ENCODE data around the gene SLC23A1. TPM values are rescaled to one million over a fixed set of nuclear protein-coding genes. Genes with fewer than 3 reads are reported as not detected.

Gene SLC23A1
- total RNA-seq, 1 donor from 2014 or later: not detected

DNA sequence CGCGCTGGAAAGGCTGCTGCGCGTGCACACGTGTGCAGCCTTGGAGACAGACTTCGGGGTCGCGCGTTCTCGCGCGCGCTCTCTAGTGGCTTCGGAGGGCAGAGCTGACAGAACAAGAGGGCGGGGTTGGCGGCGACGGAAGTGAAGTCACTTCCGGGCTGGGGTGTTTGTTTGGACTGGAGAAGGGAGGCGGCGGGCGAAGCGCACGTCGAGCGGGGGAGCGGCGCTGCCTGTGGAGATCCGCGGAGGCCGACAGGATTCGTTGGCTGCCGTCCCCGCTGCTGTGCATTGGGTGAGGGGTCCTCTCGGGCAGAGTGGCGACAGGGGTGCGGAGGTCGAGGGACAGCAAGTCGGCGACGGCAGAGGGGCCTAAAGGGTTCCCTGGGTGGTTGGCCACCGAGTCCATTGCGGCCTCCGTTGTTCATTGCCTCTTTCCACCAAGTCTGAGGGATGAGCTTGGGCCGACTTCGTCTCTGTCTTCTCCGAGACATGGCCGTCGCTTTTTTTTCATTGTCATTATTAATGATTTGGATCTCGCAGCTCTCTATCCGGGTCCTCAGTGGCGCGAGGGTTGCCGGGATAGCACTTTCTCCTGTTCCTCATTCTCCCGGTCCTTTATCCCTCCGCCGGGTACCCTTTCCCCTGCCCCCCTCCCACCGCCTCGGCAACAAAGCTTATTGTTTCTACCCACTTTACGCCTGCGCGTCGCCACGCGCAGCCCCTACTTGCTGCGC is 41.2 kb downstream of the SLC23A1 start, which contains the start of gene PAIP2:
PAIP2 (plus strand) TSS at position 166 of the 734 bp plus-strand sequence. CDS start 21,931 bp downstream, outside the sequence.
- FAIRE-seq (no peak), DNase-seq (ENCODE audit: low read depth) (peak; percentile 93)
- TF ChIP-seq, protein P1, sequence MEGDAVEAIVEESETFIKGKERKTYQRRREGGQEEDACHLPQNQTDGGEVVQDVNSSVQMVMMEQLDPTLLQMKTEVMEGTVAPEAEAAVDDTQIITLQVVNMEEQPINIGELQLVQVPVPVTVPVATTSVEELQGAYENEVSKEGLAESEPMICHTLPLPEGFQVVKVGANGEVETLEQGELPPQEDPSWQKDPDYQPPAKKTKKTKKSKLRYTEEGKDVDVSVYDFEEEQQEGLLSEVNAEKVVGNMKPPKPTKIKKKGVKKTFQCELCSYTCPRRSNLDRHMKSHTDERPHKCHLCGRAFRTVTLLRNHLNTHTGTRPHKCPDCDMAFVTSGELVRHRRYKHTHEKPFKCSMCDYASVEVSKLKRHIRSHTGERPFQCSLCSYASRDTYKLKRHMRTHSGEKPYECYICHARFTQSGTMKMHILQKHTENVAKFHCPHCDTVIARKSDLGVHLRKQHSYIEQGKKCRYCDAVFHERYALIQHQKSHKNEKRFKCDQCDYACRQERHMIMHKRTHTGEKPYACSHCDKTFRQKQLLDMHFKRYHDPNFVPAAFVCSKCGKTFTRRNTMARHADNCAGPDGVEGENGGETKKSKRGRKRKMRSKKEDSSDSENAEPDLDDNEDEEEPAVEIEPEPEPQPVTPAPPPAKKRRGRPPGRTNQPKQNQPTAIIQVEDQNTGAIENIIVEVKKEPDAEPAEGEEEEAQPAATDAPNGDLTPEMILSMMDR (IDR thresholded peaks at IDR 0.05; ENCODE audit: insufficient read depth, low read depth, low read length): peak; percentile 52
- no peak for TF ChIP-seq EZH2 (IDR thresholded peaks at IDR 0.05; ENCODE audit: insufficient read depth, low read length)

GRCh38 chr5:139341187-139341688 is 41.9 kb downstream of the SLC23A1 start:
- no peaks in the 10 kb centered on the region for H3K9me3 ChIP-seq (ENCODE audit: insufficient read depth, low read depth, low read length)
- H3K27me3 ChIP-seq (ENCODE audit: insufficient read depth, low read length): no peaks in the 10 kb centered on the region
- Mint-ChIP-seq H3K4me3 (ENCODE audit: unreplicated experiment) (peak overlapping the region; percentile 99), H3K27me3 (ENCODE audit: low read depth, unreplicated experiment) (no peaks in the 10 kb centered on the region), H3K9me3 (ENCODE audit: unreplicated experiment) (no peaks in the 10 kb centered on the region), H3K36me3 (ENCODE audit: low read depth, unreplicated experiment) (peaks cover 8% of the 10 kb centered on the region), H3K4me1 (ENCODE audit: low read depth, unreplicated experiment) (peaks cover 17% of the 10 kb centered on the region), H3K27ac (ENCODE audit: unreplicated experiment) (peak overlapping the region; percentile 100)
- peak overlapping the region; percentile 98 for H3K4me3 ChIP-seq (ENCODE audit: insufficient read depth, low read depth, low read length)
- peaks cover 14% of the 10 kb centered on the region for H3K4me1 ChIP-seq (ENCODE audit: insufficient read depth, low read length)
- no peak for FAIRE-seq
- peak overlapping the region; percentile 100 for H3K9ac ChIP-seq (ENCODE audit: low read length)
- no peak for DNase-seq (ENCODE audit: low read depth)
- H2AFZ ChIP-seq (ENCODE audit: low read depth, low read length): no peak overlapping the region
- H3K27ac ChIP-seq (ENCODE audit: low read depth, low read length): no peak overlapping the region
- no peaks in the 10 kb centered on the region for H3K36me3 ChIP-seq (ENCODE audit: insufficient read depth, low read length)
- peaks cover 47% of the 10 kb centered on the region for H4K20me1 ChIP-seq (ENCODE audit: insufficient read depth, low read length)
- H3K4me2 ChIP-seq (ENCODE audit: low read length): peak overlapping the region; percentile 85
- H3K79me2 ChIP-seq (ENCODE audit: insufficient read depth, low read length): peaks cover 45% of the 10 kb centered on the region
- TF ChIP-seq, protein P1 (IDR thresholded peaks at IDR 0.05; ENCODE audit: insufficient read depth, low read depth, low read length): no peak
- TF ChIP-seq EZH2 (IDR thresholded peaks at IDR 0.05; ENCODE audit: insufficient read depth, low read length): no peak

More for the DNA sequence above, 41.2 kb downstream of the SLC23A1 start, which contains the start of gene PAIP2:
- Mint-ChIP-seq H3K4me3 (ENCODE audit: unreplicated experiment) (peak within 1 kb of the TSS; percentile 99), H3K9me3 (ENCODE audit: unreplicated experiment) (no peaks in the 10 kb centered on the region), H3K4me1 (ENCODE audit: low read depth, unreplicated experiment) (peaks cover 17% of the 10 kb centered on the region), H3K27me3 (ENCODE audit: low read depth, unreplicated experiment) (no peaks in the 10 kb centered on the region), H3K36me3 (ENCODE audit: low read depth, unreplicated experiment) (peaks cover 8% of the 10 kb centered on the region), H3K27ac (ENCODE audit: unreplicated experiment) (peak within 1 kb of the TSS; percentile 100)
- Histone ChIP-seq H3K36me3 (ENCODE audit: insufficient read depth, low read length) (no peaks in the 10 kb centered on the region), H3K9ac (ENCODE audit: low read length) (peak within 1 kb of the TSS; percentile 100), H2AFZ (ENCODE audit: low read depth, low read length) (peak within 1 kb of the TSS; percentile 68), H3K79me2 (ENCODE audit: insufficient read depth, low read length) (peaks cover 51% of the 10 kb centered on the region), H4K20me1 (ENCODE audit: insufficient read depth, low read length) (peaks cover 47% of the 10 kb centered on the region), H3K4me2 (ENCODE audit: low read length) (peak within 1 kb of the TSS; percentile 85), H3K9me3 (ENCODE audit: insufficient read depth, low read depth, low read length) (no peaks in the 10 kb centered on the region), H3K27ac (ENCODE audit: low read depth, low read length) (peak within 1 kb of the TSS; percentile 100), H3K27me3 (ENCODE audit: insufficient read depth, low read length) (no peaks in the 10 kb centered on the region), H3K4me3 (ENCODE audit: insufficient read depth, low read depth, low read length) (peak within 1 kb of the TSS; percentile 98), H3K4me1 (ENCODE audit: insufficient read depth, low read length) (peaks cover 14% of the 10 kb centered on the region)
